ENCODE data around the gene ARHGEF7.

DNA sequence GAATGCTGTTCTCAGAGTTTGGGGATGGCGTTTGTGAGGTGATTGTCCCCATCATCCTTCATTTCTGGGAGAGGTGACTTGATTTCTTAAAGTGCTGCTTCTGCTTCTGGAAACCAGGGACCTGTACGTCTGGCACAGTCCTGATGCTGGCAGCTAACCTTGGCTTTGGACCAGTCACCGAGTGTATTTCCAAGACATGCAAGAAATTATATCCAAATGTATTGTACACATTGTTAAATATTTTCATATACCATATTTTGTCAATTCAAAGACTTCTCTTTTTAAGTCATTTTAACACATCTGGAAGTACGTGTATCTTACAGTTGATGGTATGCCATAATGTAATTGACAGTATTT, 97.4 kb downstream of the ARHGEF7 start:
- TF ChIP-seq, protein P1, sequence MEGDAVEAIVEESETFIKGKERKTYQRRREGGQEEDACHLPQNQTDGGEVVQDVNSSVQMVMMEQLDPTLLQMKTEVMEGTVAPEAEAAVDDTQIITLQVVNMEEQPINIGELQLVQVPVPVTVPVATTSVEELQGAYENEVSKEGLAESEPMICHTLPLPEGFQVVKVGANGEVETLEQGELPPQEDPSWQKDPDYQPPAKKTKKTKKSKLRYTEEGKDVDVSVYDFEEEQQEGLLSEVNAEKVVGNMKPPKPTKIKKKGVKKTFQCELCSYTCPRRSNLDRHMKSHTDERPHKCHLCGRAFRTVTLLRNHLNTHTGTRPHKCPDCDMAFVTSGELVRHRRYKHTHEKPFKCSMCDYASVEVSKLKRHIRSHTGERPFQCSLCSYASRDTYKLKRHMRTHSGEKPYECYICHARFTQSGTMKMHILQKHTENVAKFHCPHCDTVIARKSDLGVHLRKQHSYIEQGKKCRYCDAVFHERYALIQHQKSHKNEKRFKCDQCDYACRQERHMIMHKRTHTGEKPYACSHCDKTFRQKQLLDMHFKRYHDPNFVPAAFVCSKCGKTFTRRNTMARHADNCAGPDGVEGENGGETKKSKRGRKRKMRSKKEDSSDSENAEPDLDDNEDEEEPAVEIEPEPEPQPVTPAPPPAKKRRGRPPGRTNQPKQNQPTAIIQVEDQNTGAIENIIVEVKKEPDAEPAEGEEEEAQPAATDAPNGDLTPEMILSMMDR (IDR thresholded peaks at IDR 0.05): no peak
- TF ChIP-seq POLR2A (IDR thresholded peaks at IDR 0.05): no peak
